ENCODE measurements around the gene GALNT11. TPM values are rescaled to one million over a fixed set of nuclear protein-coding genes. Genes with fewer than 3 reads are reported as not detected.

GALNT11 gene
- polyA plus RNA-seq, 2 of the 4 experiments (the other 2 are of a cell fraction) = 27.4 to 44.3 TPM

- 93% methylated on average over 19 of the region's 19 CpGs for WGBS (ENCODE audit: missing lambda C conversion rate)
- no peak for TF ChIP-seq RAD21 (conservative IDR thresholded peaks at IDR 0.05 in 1 of 2, IDR thresholded peaks at IDR 0.05 in 1 of 2)
- TF ChIP-seq HOXB13 (CRISPR knock-in tag; IDR thresholded peaks at IDR 0.05; ENCODE audit: low read depth) = no peak
- TF ChIP-seq REST (IDR thresholded peaks at IDR 0.05) = no peak
- no peak for TF ChIP-seq RNF2 (IDR thresholded peaks at IDR 0.05; ENCODE audit: borderline replicate concordance, low read depth)
- no peak for TF ChIP-seq GATA3 (IDR thresholded peaks at IDR 0.05; ENCODE audit: borderline replicate concordance)
- no peak for TF ChIP-seq KDM5A (IDR thresholded peaks at IDR 0.05)
- no peak for TF ChIP-seq PHF8 (IDR thresholded peaks at IDR 0.05; ENCODE audit: borderline replicate concordance, low read depth)
- TF ChIP-seq HOXB5 (CRISPR knock-in tag; IDR thresholded peaks at IDR 0.05) = no peak
- no peak for TF ChIP-seq FOSB (CRISPR knock-in tag; IDR thresholded peaks at IDR 0.05)
- no peak for TF ChIP-seq TP53 (CRISPR knock-in tag; IDR thresholded peaks at IDR 0.05)
- TF ChIP-seq JUNB (IDR thresholded peaks at IDR 0.05) = no peak
- TF ChIP-seq MAFK (IDR thresholded peaks at IDR 0.05; ENCODE audit: partially characterized antibody) = no peak
- no peak for TF ChIP-seq CBX2 (IDR thresholded peaks at IDR 0.05; ENCODE audit: borderline replicate concordance, low read depth)
- no peak for TF ChIP-seq SMC3 (IDR thresholded peaks at IDR 0.05)
- CTCF ChIA-PET = interaction anchor here (1.4 kb wide), 1 partner anchor 10 kb away, joined by 5 read pairs; no protein-coding TSS in a partner anchor
Measured at GRCh38 chr7:152127229-152127628, 101.8 kb downstream of the GALNT11 start.

GRCh38 chr7:152128252-152128651, 102.8 kb downstream of the GALNT11 start:
- no peak for ATAC-seq
- POLR2A ChIA-PET = no interaction called here
- WGBS (ENCODE audit: missing lambda C conversion rate) = 93% methylated on average over 20 of the region's 20 CpGs
- no peak for DNase-seq (ENCODE audit: low read depth in 1 of 2, low spot score in 1 of 2)
- Histone ChIP-seq H3K9me3 (peaks cover 11% of the 10 kb centered on the region; the same call in 1 of the 3 replicates), H3K27ac (no peak overlapping the region), H3K4me1 (no peaks in the 10 kb centered on the region), H3K4me2 (no peak overlapping the region), H3K4me3 (no peak overlapping the region)
- TF ChIP-seq ATOH8 (CRISPR knock-in tag; IDR thresholded peaks at IDR 0.05; ENCODE audit: low read depth) (no peak), FOSB (CRISPR knock-in tag; IDR thresholded peaks at IDR 0.05) (no peak), CEBPB (IDR thresholded peaks at IDR 0.05) (no peak), SREBF2 (IDR thresholded peaks at IDR 0.05) (no peak), MAFK (IDR thresholded peaks at IDR 0.05; ENCODE audit: partially characterized antibody) (no peak), RAD21 (conservative IDR thresholded peaks at IDR 0.05 in 1 of 2, IDR thresholded peaks at IDR 0.05 in 1 of 2) (no peak), FOSL2 (IDR thresholded peaks at IDR 0.05) (no peak), FOSL2 (CRISPR knock-in tag; IDR thresholded peaks at IDR 0.05) (no peak), TFCP2L1 (CRISPR knock-in tag; IDR thresholded peaks at IDR 0.05) (no peak), HDAC2 (IDR thresholded peaks at IDR 0.05) (no peak), BCL3 (IDR thresholded peaks at IDR 0.05) (no peak), HOXA7 (CRISPR knock-in tag; IDR thresholded peaks at IDR 0.05) (no peak), POLR2A (IDR thresholded peaks at IDR 0.05; ENCODE audit: low read length) (no peak), MAZ (IDR thresholded peaks at IDR 0.05; ENCODE audit: borderline replicate concordance, low read depth, low read length) (no peak), EHMT2 (IDR thresholded peaks at IDR 0.05; ENCODE audit: low read depth) (no peak), HMGXB4 (CRISPR knock-in tag; IDR thresholded peaks at IDR 0.05; ENCODE audit: borderline replicate concordance) (no peak), KDM1A (IDR thresholded peaks at IDR 0.05; ENCODE audit: low read depth) (no peak), CHD2 (IDR thresholded peaks at IDR 0.05; ENCODE audit: low read length, partially characterized antibody) (no peak), ZC3H11A (IDR thresholded peaks at IDR 0.05) (no peak), SMC3 (IDR thresholded peaks at IDR 0.05) (no peak)
- no peak for FAIRE-seq
- CTCF ChIA-PET = no interaction called here

More at GRCh38 chr7:152127229-152127628, 101.8 kb downstream of the GALNT11 start:
- FAIRE-seq (no peak), ATAC-seq (no peak), DNase-seq (ENCODE audit: low read depth in 1 of 2, low spot score in 1 of 2) (no peak)
- Histone ChIP-seq H3K4me1 (no peaks in the 10 kb centered on the region), H3K9me3 (peaks cover 11% of the 10 kb centered on the region; the same call in 1 of the 3 replicates), H3K27ac (no peak overlapping the region), H3K4me3 (no peak overlapping the region), H3K4me2 (no peak overlapping the region)
- POLR2A ChIA-PET = no interaction called here

All from A549 (cell line).